Ovary (tissue), 3 donors: ENCODE measurements around the gene SOS2.

Experiments
- EP300 ChIP-seq: sonication (generic); formaldehyde crosslinking; IDR thresholded peaks from one replicate; pipeline ENCODE4 v1.6.1; 2017; ENCODE audit warnings: antibody characterized with exemption
- POLR2A ChIP-seq: fragments of 450-650 bp; IDR thresholded peaks from one replicate; pipeline ENCODE4 v1.6.1; 2017; ENCODE audit warnings: antibody characterized with exemption, mild to moderate bottlenecking, moderate library complexity
- TF ChIP-seq, protein P1 (sequence below), 3 donors: fragments of 450-650 bp in 2 of 3; fragments of 200-600 bp in 1 of 3; IDR thresholded peaks; one replicate each; pipeline versions ENCODE4 v1.5.1 to v1.8.0; 2016 to 2022; ENCODE audit warnings: antibody characterized with exemption in 3 of 3, mild to moderate bottlenecking in 1 of 3
- donor health status: DM: no; HTN: no; CAD: no.

DNA sequence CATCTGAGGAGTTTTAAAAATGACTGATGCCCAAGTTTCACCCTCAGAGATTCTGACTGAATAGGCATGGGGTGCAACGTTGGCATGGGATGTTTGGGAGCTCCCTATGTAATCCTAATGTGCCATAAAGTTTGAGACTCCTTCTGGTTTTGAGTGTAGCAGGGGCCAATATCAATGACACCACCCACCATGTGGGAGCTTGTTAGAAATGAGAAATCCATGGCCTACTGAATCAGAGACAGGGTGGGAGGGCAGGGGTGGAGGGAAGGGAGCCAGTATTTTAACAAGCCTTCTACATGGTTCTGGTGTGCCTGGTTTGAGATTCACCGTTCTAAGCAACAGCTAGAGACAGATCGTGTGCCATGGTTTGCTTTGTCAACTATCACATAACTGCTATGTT is 161.1 kb downstream of the SOS2 start:
- TF ChIP-seq, protein P1, sequence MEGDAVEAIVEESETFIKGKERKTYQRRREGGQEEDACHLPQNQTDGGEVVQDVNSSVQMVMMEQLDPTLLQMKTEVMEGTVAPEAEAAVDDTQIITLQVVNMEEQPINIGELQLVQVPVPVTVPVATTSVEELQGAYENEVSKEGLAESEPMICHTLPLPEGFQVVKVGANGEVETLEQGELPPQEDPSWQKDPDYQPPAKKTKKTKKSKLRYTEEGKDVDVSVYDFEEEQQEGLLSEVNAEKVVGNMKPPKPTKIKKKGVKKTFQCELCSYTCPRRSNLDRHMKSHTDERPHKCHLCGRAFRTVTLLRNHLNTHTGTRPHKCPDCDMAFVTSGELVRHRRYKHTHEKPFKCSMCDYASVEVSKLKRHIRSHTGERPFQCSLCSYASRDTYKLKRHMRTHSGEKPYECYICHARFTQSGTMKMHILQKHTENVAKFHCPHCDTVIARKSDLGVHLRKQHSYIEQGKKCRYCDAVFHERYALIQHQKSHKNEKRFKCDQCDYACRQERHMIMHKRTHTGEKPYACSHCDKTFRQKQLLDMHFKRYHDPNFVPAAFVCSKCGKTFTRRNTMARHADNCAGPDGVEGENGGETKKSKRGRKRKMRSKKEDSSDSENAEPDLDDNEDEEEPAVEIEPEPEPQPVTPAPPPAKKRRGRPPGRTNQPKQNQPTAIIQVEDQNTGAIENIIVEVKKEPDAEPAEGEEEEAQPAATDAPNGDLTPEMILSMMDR (IDR thresholded peaks at IDR 0.05): no peak
- TF ChIP-seq POLR2A (no peak), EP300 (no peak)
